Measurements from ENCODE around the gene NPC2.

GRCh38 chr14:74469548-74470518 is 23.3 kb downstream of the NPC2 start:
- TF ChIP-seq, protein P1, sequence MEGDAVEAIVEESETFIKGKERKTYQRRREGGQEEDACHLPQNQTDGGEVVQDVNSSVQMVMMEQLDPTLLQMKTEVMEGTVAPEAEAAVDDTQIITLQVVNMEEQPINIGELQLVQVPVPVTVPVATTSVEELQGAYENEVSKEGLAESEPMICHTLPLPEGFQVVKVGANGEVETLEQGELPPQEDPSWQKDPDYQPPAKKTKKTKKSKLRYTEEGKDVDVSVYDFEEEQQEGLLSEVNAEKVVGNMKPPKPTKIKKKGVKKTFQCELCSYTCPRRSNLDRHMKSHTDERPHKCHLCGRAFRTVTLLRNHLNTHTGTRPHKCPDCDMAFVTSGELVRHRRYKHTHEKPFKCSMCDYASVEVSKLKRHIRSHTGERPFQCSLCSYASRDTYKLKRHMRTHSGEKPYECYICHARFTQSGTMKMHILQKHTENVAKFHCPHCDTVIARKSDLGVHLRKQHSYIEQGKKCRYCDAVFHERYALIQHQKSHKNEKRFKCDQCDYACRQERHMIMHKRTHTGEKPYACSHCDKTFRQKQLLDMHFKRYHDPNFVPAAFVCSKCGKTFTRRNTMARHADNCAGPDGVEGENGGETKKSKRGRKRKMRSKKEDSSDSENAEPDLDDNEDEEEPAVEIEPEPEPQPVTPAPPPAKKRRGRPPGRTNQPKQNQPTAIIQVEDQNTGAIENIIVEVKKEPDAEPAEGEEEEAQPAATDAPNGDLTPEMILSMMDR (IDR thresholded peaks at IDR 0.05), result no peak
- TF ChIP-seq POLR2AphosphoS5 (IDR thresholded peaks at IDR 0.05; ENCODE audit: low read depth, low read length) (no peak), SIN3A (IDR thresholded peaks at IDR 0.05; ENCODE audit: borderline replicate concordance, insufficient read depth, low read depth, low read length) (no peak)
- TF ChIP-seq, protein P2, sequence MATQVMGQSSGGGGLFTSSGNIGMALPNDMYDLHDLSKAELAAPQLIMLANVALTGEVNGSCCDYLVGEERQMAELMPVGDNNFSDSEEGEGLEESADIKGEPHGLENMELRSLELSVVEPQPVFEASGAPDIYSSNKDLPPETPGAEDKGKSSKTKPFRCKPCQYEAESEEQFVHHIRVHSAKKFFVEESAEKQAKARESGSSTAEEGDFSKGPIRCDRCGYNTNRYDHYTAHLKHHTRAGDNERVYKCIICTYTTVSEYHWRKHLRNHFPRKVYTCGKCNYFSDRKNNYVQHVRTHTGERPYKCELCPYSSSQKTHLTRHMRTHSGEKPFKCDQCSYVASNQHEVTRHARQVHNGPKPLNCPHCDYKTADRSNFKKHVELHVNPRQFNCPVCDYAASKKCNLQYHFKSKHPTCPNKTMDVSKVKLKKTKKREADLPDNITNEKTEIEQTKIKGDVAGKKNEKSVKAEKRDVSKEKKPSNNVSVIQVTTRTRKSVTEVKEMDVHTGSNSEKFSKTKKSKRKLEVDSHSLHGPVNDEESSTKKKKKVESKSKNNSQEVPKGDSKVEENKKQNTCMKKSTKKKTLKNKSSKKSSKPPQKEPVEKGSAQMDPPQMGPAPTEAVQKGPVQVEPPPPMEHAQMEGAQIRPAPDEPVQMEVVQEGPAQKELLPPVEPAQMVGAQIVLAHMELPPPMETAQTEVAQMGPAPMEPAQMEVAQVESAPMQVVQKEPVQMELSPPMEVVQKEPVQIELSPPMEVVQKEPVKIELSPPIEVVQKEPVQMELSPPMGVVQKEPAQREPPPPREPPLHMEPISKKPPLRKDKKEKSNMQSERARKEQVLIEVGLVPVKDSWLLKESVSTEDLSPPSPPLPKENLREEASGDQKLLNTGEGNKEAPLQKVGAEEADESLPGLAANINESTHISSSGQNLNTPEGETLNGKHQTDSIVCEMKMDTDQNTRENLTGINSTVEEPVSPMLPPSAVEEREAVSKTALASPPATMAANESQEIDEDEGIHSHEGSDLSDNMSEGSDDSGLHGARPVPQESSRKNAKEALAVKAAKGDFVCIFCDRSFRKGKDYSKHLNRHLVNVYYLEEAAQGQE (IDR thresholded peaks at IDR 0.05; ENCODE audit: insufficient read depth in 1 of 2, low read depth in 2 of 2, low read length in 1 of 2), result no peak
